Brain microvascular endothelial cell (primary cell): ENCODE measurements around the gene MECP2.

Source experiments
- DNase-seq: peaks from one replicate; pipeline ENCODE4 v3.0.0-alpha.2; 2020
- H3K27ac ChIP-seq: fragments of 250-450 bp; sonication (Bioruptor Pico); 2 replicates; pipeline ENCODE4 v1.5.1; 2020; ENCODE audit warnings: mild to moderate bottlenecking, moderate library complexity
- H3K27me3 ChIP-seq: fragments of 250-450 bp; sonication (Bioruptor Pico); replicated peaks from 2 replicates; pipeline ENCODE4 v1.5.1; 2020; ENCODE audit warnings: mild to moderate bottlenecking
- H3K36me3 ChIP-seq: fragments of 250-450 bp; sonication (Bioruptor Pico); replicated peaks from 2 replicates; pipeline ENCODE4 v1.5.1; 2020; ENCODE audit warnings: mild to moderate bottlenecking
- H3K4me3 ChIP-seq: 2 replicates; pipeline ENCODE4 v1.5.1; 2011; ENCODE audit warnings: low read depth, mild to moderate bottlenecking, control low read depth, low read length, moderate library complexity
- in situ Hi-C: cut with HindIII; loops from 2 replicates; pipeline ENCODE4 v1.10.0; 2017; ENCODE audit warnings: low sequenced_read_pairs, low pct_ligation_motif_present
- TF ChIP-seq, protein P1 (sequence below): IDR thresholded peaks from 2 replicates; pipeline ENCODE4 v1.5.1; 2011; ENCODE audit warnings: low read depth, mild to moderate bottlenecking, moderate library complexity, low read length, control low read depth, inconsistent platforms; ENCODE audit errors: missing control alignments

Gene MECP2

DNA sequence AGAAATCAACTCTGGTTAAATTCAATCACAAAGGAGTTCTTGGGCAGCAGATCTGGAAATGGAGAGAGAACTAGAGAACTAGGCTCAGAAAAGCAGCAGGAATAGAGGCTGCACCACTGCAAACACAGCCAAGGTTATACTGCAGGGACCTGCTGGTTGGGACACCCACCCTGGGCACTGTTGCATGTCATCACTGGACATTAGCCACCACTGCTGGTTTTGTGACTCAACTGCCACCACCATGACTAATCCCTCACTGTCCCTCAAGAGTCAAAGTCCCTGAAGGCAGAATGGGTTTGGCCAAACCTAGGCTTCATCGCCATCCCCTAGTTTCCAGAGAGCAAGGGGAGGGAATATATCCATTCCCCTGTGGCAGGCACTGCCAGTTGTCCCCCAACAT, 39.7 kb downstream of the MECP2 start:
- Histone ChIP-seq H3K27me3 (no peaks in the 10 kb centered on the region), H3K36me3 (no peaks in the 10 kb centered on the region), H3K4me3 (no peak overlapping the region), H3K27ac (no peak overlapping the region)
- in situ Hi-C loops, result no loop called here
- TF ChIP-seq, protein P1, sequence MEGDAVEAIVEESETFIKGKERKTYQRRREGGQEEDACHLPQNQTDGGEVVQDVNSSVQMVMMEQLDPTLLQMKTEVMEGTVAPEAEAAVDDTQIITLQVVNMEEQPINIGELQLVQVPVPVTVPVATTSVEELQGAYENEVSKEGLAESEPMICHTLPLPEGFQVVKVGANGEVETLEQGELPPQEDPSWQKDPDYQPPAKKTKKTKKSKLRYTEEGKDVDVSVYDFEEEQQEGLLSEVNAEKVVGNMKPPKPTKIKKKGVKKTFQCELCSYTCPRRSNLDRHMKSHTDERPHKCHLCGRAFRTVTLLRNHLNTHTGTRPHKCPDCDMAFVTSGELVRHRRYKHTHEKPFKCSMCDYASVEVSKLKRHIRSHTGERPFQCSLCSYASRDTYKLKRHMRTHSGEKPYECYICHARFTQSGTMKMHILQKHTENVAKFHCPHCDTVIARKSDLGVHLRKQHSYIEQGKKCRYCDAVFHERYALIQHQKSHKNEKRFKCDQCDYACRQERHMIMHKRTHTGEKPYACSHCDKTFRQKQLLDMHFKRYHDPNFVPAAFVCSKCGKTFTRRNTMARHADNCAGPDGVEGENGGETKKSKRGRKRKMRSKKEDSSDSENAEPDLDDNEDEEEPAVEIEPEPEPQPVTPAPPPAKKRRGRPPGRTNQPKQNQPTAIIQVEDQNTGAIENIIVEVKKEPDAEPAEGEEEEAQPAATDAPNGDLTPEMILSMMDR, result no peak
- DNase-seq, result no peak

DNA sequence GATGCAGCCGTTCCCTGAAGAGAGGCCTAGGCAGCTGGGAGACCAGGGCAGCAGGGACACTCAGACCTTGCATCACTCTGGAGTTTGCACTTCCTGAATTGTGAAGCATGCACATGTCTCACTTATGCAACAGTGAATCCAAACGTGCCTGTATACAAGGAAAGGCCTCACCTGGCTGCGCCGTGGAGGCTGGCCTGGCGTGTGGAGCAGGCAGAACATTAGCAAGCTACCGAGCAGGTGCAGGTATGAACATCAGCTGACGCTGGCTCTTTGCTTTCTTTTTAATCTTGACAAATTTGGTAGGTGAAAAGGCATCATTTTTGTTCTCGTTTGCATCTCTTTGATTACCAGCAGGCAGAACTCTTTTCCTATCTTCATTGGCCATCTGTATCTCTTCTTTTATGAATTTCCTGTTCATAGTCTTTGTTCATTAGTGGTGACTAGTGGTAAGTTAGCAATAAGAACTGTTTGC, 40.7 kb downstream of the MECP2 start:
- Histone ChIP-seq H3K36me3 (no peaks in the 10 kb centered on the region), H3K27me3 (no peaks in the 10 kb centered on the region), H3K4me3 (no peak overlapping the region), H3K27ac (no peak overlapping the region)
- TF ChIP-seq, protein P1, result no peak
- DNase-seq, result no peak
- in situ Hi-C loops, result no loop called here

DNA sequence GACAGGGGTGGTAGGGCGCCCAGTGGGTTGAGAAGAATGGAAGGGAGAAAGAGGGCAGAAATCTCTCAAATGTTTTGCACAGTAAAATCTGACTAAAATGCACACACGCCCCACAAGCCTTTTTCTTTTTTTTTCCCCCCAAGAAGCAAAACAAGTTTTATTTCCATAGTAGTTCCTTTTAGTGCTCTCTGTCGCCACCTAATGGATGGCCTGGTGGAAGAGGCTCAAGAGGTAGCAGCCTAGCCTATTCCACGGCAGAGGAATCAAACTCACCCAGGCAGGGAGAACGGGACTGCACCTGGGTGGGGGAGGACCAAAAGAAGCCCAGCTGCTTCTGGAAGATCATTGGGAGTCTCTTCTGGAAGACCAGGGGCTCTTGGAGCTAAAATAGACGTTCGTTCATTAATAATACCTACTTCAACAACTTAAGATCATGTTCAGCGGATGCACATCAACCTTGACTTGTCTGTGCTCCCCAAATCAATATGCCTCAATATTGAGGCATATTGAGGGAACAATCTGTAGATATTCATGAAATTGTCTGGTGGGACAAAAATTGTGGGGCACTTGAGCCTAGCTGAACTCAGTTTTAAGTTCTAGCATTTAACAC, 46.2 kb downstream of the MECP2 start:
- no peak overlapping the region for H3K4me3 ChIP-seq
- no peak overlapping the region for H3K27ac ChIP-seq
- no peaks in the 10 kb centered on the region for H3K27me3 ChIP-seq
- DNase-seq, result peak; percentile 62
- in situ Hi-C loops, result no loop called here
- H3K36me3 ChIP-seq, result no peaks in the 10 kb centered on the region
- TF ChIP-seq, protein P1, result peak; percentile 84

DNA sequence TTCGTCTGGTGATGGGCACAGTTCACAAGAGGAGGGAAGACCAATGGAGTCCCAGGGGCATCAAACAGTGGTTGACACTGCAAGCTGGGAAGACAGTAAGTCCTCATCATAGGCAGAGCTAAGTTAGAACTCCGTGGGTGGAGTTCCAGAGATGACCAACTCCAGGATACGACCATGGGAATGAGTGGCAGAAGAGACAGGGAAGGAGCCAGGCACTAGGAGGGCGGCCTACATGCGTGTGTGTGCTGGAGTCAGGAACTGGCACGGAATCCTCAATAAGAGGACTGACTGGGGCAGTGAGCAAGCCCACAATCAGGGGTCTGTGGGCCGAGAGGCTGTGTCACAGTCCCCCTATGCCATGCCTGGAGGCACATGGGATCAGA, 47.4 kb downstream of the MECP2 start:
- Histone ChIP-seq H3K36me3 (no peaks in the 10 kb centered on the region), H3K27me3 (no peaks in the 10 kb centered on the region), H3K27ac (no peak overlapping the region), H3K4me3 (no peak overlapping the region)
- in situ Hi-C loops, result no loop called here
- TF ChIP-seq, protein P1, result no peak
- no peak for DNase-seq

DNA sequence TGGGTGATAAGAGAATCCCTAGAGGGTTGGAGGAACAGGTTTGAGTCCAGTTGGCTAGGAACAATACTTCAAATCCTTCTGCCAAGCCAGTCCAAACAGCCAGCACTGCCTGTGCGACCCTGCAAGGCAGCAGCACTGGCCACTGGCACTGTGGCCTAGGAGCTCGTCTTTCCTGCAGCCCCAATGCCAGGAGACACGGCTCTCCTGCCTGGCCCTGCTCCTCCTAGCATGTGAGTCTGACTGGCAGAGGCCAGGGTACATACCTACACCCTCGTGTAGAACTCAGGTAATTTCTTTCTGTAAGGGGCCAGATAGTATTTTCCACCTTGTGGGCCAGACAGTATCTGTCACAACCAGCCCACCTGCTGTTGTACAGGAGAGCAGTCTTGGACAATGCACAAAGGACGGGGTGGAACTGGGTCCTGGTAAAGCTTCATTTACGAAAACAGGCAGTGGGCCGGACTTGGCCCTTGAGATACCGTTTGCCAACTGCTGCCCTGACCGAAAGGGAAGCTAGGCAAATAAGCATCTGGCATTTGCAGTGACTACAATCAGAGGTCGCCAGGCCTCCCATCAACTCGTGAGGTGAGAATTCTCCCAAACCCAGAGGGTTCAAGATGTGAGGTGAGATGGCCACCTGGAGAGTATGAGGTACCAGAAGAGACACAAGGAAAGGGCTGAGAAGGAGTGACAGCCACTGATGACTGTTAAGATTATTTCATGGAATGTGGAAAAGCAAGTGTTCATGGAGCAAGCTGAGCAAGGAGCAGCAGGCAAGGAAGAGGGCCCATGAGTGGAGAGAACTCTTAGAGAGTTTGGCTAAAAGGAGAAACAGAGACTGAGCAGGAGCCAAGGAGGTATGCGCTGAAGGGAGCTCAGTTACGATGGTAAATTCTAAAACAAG, 48.1 kb downstream of the MECP2 start:
- Histone ChIP-seq H3K27me3 (no peaks in the 10 kb centered on the region), H3K36me3 (no peaks in the 10 kb centered on the region), H3K27ac (no peak overlapping the region), H3K4me3 (no peak overlapping the region)
- TF ChIP-seq, protein P1, result no peak
- DNase-seq, result no peak
- in situ Hi-C loops, result no loop called here
